ENCODE measurements around the gene GADD45B.
"Not testable (repeated sequence)": the region's sequence is repeated elsewhere in the genome, so short reads cannot be mapped to it uniquely, and the experiment has no call there.

GADD45B gene

GRCh38 chr19:2444251-2445002 lies 31.5 kb upstream of the GADD45B start:
- no peak for DNase-seq (ENCODE audit: low read depth)

GRCh38 chr19:2446381-2446780 lies 29.5 kb upstream of the GADD45B start:
- DNase-seq (ENCODE audit: low read depth): no peak

DNA sequence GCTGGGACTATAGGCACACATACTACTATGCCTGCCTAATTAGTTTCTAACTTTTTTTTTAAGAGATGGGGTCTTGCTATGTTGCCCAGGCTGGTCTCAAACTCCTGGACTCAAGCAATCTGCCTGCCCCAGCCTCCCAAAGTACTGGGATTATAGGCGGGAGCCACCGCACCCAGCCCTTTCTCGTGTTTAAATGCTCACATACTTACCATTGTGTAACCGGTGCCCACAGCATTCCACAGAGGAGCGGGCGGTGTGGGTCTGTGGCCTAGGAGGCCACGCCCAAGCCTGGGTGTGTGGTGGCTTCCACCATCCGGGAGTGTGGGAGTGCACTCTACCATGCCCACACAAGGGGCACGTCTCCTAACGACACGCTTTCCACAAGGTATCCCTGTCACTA lies 26.9 kb upstream of the GADD45B start:
- DNase-seq (ENCODE audit: low read depth): no peak

- no peak for DNase-seq (ENCODE audit: low read depth)
Measured at GRCh38 chr19:2451138-2451537, 24.8 kb upstream of the GADD45B start.

DNA sequence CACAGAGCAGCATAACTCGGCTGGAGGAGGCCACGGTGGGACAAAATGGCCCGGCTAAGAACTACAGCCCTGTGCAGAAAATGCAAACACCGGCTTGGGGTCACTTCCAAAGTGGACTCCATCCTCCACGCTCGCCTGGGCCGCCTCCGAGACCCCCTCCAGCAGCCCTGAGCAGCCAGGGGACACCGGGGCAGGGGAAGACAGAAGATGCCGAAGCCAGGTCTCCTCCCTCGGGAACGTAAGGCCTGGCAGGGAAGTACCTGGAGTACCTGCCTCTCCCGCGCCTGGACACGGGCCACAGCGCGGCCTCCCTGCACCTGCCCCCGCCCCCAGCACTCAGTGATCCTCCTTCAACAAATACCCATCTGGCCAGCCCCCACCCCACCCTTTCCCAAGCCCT lies 24.2 kb upstream of the GADD45B start:
- DNase-seq (ENCODE audit: low read depth): no peak

DNA sequence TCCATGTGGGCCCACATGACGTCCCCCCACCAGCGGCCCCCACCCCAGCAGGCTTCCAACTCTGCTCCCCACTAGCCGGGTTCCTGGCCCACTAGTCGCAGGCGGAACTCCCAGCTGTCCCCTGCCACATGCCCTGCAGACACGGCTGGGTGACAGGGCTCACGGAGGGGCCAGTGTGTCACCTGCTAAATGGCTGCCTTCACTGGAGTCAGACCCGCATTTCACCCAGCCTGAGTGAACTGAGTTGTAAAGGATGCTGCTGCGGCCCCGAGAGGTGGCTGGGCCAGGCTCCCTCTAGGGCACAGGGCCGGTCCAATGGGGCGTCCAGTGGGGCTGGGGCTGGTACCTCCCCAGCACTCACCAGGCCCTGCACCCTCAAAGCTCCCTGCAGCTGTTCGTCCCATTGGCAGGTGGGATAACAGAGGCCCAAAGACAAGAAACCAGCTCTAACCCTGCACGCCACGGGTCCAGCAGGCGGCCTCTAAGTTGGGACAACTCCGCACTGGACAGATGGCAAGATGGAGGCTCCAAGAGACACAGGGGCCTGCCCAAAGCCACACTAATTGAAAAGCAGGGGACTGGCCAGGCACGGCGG lies 22.4 kb upstream of the GADD45B start:
- DNase-seq (ENCODE audit: low read depth): no peak

DNA sequence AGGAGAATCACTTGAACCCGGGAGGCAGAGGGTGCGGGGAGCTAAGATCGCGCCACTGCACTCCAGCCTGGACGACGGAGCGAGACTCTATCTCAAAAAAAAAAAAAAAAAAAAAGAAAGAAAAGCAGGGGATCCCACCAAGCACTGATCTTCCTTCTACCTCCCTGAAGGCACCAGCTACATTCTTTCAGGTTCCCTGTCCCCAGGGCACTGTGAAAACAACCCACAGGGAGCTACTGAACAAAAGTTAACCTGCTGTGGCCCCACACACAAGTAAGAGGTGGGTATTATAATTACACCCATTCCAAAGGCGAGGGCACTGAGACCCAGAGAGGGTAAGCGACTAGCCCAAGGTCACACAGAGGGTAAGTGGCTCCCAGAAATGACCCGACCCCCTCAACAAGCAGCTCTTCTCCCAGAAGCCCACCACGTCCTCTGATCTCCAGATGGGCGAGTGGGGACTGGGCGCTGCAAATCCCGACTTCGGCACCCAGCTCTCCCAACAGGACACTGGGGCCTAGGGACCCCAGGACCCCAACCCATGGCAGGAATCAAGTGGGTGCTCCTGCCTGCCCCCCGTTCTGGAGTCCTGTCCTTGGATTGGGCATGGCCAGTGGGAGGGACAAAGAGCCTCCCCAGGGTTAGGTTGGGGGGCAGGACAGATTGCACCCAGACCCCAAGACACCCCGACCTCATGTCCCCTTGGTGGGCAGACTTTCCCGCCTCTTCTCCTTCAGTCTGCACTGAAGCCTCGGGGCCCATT lies 21.5 kb upstream of the GADD45B start:
- no peak for DNase-seq (ENCODE audit: low read depth)

GRCh38 chr19:2454962-2455850 lies 20.7 kb upstream of the GADD45B start:
- DNase-seq (ENCODE audit: low read depth): no peak

GRCh38 chr19:2455851-2456570 lies 19.9 kb upstream of the GADD45B start:
- peak; percentile 19 for DNase-seq (ENCODE audit: low read depth)

GRCh38 chr19:2457394-2458037 lies 18.4 kb upstream of the GADD45B start:
- no peak for DNase-seq (ENCODE audit: low read depth)

GRCh38 chr19:2458054-2458453 lies 17.9 kb upstream of the GADD45B start:
- DNase-seq (ENCODE audit: low read depth): no peak

DNA sequence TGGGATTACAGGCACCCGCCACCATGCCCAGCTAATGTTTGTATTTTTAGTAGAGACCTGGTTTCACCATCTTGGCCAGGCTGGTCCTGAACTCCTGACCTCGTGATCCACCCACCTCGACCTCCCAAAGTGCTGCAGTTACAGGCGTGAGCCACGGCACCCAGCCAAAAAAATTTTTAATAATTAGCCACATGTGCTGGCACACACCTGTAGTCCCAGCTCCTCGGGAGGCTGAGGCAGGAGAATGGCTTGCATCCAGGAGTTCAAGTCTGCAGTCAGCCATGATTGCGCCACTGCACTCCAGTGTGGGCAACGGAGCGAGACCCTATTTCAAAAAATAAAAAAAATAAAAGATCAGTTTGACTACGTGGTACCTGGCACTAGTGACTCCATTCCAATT lies 17.2 kb upstream of the GADD45B start:
- not testable (repeated sequence) for DNase-seq (ENCODE audit: low read depth)

DNA sequence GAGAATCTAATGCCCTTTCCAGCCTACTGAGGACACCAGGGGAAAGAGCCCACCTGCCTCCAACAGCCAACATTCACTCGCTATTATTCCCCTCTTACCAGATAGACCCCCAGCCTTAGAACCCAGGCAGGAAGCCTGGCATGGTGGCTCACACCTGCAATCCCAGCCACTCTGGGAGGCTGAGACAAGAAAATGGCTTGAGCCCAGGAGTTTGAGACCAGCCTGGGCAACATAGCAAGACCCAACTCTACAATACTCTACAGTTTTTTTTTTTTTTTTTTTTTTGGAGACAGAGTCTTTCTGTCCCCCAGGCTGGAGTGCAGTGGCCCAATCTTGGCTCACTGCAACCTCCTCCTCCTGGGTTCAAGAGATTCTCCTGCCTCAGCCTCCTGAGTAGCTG lies 15.7 kb upstream of the GADD45B start:
- DNase-seq (ENCODE audit: low read depth): no peak

DNA sequence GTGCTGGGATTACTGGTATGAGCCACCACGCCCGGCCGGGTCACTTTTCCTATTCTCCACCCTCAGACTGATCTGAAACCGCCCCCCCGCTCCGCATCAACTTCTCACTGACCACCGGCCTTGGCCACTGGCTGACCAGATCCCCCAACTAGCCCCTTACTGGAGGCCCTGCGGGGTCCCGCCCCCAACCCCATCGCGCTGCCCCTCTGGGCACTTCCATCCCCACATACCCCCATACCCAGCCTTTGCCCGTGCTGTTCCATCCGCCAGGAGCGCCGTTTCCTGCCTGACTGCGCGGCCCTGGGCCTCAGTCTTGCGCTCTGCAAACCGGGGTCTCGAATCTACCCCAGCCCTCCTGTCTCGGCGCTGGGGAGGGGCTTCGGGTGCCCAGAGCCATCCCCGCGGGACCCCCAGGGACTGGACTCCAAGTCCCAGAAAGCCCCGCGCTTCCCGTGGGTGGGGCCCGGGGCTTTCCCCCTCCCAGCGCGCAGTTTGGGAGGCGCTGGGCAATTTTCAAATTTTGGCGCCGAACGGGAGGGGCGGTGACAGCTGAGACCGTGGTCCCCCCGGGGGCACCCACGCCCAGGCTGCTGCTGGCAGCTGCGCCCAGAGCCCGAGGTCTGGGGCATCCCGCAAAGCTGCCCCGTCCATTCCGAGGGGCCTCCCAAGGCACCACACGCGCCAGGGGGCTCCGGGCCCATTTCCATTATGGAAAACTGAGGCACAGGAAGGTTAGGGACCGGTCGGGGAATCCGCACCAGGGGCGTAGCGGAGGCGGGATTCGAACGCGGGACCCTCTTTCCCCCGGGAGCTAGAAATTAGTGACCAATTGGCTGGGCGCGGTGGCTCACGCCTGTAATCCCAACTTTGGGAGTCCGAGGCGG lies 13.9 kb upstream of the GADD45B start:
- DNase-seq (ENCODE audit: low read depth): peak; percentile 52

- DNase-seq (ENCODE audit: low read depth): no peak
Measured at GRCh38 chr19:2462635-2463421, 13.1 kb upstream of the GADD45B start.

GRCh38 chr19:2463694-2464093 lies 12.2 kb upstream of the GADD45B start:
- DNase-seq (ENCODE audit: low read depth): not testable (repeated sequence)

DNA sequence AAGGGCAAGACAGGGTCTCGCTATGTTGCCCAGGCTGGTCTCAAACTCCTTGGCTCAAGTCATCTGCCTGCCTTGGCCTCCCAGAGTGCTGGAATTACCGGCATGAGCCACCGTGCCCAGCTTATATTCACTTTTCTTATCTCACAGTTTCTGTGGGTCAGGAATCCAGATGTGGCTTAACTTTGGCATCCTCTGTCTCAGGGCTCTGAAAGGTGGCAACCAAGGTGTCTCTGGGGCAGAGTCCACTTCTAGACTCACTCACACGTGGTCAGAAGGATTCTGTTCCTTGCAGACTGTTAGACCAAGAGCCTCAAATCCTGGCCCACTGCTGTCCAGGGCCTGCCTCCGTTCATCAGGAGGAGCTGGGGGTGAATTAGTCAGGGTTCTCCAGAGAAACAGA lies 11.5 kb upstream of the GADD45B start:
- no peak for DNase-seq (ENCODE audit: low read depth)

DNA sequence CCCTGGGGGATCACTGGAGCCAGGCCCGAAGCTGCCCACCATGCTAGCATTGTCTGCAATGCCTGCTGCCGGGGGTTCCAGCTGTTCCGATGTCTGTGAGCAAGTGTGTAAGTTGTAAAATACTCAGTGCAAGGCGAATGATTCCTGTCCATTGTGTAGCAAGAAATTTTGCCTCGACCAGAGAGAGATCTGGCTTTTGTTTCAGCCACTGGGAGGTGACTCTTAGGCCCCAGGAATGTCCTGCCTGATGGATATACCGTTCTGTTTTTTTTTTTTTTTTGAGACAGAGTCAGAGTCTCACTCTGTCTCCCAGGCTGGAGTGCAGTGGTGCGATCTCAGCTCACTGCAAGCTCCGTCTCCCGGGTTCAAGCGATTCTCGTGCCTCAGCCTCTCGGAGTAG lies 7.3 kb upstream of the GADD45B start:
- DNase-seq (ENCODE audit: low read depth): no peak

All from activated T-cell treated with anti-CD3 and anti-CD28 coated beads for 24 hours (primary cell).